COR-L47 (cell line): ENCODE measurements around the gene NSMF.

Experiments
- DNase-seq: peaks from one replicate; lab custom pipeline; 2025; lab: John Stamatoyannopoulos, UW

The NSMF gene

GRCh38 chr9:137459152-137459600 is at the start of gene NSMF:
Gene NSMF, minus strand, starts transcription at chr9:137459334. Its CDS starts 232 bp downstream, at chr9:137459102.
- peak; percentile 93 for DNase-seq

- no peak for DNase-seq
Measured at GRCh38 chr9:137506702-137507171, 47.6 kb upstream of the NSMF start.

- DNase-seq = no peak
Measured at GRCh38 chr9:137506274-137506673, 47.1 kb upstream of the NSMF start.

DNA sequence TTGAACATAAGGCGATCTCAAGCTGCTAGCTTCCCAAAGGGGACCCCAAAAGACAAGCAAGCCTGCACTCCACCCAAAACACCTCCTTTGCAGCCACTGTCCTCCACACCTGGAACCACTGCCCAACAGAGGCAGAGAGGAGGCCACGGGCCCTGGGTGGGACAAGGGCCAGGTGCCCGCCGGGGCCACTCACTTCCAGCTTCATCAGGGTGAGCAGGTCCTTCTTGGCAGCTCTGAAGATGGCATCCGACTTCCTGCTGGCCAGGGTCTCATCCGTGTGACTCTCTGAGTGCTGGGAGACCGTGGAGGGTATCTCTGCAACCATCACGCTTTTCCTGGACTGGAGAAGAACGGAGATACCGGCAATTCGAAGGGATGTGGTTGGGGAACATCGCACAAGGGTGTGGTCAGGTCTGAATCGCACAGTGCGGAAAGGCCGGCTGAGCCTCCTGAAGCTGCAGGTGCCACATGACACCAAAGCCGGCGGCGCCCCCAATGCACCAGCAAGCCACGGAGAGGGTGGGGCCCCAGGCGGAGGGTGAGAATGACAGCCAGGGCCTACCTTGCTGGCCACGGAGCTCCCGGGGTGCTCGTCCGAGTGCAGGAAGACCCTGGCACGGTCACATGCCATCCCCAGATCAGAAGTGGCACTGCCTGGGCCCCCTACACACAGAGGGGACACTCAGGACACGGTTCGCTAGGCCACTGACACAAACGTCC is 46.4 kb upstream of the NSMF start:
- no peak for DNase-seq

DNA sequence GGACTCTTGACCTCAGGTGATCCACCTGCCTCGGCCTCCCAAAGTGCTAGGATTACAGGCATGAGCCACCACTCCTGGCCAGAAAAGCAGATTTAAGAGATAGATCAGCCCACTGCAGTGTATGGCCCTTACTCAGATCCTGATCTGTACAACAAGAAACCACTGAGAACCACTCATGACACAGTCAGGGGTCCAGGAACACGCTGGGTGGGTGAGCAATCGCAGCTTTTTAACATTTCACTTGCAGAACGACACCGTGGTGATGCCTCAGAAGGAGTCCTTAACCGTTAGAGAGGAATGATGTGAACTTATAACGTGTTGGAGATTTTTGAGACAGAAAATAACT is 45.3 kb upstream of the NSMF start:
- DNase-seq = no peak

GRCh38 chr9:137502008-137502911 is 43.1 kb upstream of the NSMF start:
- DNase-seq = no peak

GRCh38 chr9:137501457-137501856 is 42.3 kb upstream of the NSMF start:
- DNase-seq = no peak

DNA sequence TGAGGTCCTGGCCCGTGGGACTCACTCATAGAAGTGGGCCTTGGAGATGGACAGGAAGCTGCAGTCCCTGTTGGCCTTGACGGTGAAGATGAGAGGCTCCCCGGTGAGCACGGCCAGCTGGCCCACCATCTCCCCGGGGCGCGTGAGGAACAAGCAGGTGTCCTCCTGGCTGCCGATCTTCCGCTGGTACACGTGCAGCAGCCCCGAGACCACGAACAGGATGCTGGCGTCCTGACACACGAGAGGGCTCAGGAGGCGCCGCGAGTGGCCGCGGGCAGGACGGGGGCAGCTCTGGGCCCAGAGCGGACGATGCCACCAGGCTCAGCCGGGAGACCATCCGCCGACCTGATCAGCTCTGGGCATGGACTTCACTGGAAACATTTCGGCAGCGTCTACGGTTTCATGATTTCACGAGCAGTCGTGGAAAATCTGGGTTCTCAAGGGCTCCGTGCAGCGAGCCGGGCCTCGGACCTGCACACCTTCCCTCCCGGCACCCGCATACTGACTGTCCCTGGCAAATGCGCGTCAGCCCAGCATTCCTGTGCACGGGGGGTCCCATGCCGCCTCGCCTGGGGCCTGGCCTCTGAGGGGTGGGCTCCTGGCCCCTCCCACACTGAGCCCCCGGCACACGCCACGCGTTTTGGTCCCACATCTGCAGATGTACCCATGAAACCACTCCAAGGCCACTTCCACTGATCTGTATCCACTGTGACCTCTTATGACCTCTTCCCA is 41.7 kb upstream of the NSMF start:
- DNase-seq = no peak

DNA sequence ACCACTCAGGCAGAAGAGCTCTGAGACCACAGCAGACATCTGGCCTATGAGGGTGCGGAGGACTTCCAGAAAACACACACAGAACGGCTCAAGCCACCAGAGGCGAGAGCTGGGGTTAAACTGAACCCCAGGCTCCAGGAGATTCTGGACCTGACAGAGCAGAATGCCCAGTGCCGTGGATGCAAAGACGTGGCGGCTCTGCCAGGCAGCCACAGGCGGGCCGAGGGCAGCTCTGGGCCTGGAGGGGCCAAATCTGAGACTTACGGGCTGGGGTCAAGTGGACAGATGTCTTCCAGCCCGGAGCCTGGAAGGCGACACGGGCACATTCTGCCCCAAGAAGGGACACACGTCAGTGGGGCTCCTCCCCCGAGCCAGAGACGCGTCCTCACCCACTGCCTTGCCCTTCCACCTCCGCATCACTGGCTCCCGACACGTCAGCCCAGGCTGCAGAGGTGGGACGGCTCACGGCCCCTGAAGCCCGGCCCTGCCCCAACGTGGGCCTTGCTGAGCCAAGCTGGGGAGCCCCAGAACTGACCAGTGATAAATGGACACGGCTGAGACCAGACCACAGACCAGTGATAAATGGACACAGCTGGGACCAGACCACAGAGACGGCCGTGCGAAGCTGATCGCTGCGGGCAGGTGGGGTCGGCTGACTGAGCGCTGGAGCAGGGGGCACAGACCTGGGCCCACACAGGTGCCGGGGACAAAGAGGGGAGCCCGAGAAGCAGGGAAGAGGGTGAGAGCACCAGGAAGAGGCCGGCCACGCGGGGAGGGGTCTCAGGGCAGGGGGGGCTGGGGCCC is 40.9 kb upstream of the NSMF start:
- no peak for DNase-seq

GRCh38 chr9:137499416-137499815 is 40.3 kb upstream of the NSMF start:
- DNase-seq = no peak

DNA sequence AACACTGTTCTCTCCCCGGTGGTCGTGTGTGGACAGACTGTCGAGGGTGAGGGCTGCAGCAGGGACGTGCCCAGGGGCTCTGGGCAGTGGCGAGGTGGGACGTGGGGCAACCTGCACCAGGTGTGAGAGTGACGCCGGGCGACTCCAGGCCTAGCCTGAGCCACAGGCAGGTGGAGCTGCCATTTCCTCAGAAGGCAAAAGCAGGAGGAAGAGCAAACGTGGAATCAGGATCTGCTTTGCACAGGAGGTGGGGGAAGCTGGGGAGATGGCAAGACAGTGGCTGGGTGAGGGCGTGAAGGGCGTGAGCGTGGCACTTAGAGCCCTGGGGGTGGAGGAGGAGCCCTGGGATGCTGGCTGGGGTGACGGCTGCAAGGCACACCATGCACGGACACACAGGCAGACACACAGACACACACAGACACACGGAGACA is 39.6 kb upstream of the NSMF start:
- no peak for DNase-seq

- no peak for DNase-seq
Measured at GRCh38 chr9:137497921-137498719, 39.0 kb upstream of the NSMF start.

DNA sequence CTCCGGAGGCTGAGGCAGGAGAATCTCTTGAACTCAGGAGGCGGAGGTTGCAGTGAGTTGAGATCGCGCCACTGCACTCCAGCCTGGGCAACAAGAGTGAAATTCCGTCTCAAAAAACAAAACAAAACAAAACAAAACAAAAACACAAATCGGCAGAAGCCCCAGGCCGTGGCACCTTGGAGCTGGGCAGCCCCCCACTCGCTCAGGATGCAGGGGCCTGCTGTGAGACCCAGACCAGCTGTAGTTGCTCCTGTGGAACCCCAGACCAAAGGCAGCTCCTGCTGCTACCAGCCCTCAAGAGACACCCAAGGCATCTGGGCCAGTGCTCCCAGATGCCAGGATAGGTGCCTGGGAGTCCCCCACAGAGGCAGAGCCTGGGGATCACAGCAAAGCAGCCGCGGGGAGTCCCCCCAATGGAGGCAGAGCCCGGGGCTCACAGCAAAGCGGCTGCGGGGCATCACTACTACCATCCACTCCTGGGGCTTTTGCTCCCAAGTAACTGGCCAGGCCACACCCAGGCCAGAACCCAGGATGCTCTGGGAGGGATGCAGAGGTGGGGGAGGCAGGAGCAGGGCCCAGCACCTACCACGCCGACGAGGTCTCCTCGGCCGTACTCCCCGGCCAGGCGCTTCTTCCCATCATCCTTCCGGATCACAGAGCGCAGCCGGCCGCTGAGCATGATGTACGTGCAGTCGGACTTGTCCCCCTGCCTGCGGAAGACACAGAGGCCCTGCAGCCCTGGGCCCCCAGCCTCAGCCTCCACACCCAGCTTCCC is 37.7 kb upstream of the NSMF start:
- DNase-seq = no peak

GRCh38 chr9:137494550-137495351 is 35.6 kb upstream of the NSMF start:
- DNase-seq = no peak

DNA sequence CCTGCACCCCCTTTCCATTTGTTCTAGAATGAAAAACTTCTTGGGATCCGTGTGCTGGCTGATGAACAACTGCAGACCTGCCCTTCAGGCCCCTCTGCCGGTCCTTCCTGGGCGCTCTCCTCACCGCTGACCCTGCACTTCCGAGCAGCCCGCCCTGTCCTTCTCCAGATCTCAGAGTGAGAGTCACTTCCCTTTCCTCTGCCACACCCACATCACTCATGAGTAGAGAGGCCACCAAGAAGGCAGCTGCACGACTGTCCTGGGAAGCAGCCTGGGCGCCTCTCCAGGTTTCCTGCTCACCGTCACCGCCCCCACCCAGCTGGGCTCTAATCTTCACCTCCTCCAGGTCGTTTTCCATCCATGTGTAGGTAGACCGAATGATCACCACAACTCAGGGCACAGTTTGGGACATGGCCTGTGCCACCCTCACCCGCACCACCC is 35.0 kb upstream of the NSMF start:
- no peak for DNase-seq

DNA sequence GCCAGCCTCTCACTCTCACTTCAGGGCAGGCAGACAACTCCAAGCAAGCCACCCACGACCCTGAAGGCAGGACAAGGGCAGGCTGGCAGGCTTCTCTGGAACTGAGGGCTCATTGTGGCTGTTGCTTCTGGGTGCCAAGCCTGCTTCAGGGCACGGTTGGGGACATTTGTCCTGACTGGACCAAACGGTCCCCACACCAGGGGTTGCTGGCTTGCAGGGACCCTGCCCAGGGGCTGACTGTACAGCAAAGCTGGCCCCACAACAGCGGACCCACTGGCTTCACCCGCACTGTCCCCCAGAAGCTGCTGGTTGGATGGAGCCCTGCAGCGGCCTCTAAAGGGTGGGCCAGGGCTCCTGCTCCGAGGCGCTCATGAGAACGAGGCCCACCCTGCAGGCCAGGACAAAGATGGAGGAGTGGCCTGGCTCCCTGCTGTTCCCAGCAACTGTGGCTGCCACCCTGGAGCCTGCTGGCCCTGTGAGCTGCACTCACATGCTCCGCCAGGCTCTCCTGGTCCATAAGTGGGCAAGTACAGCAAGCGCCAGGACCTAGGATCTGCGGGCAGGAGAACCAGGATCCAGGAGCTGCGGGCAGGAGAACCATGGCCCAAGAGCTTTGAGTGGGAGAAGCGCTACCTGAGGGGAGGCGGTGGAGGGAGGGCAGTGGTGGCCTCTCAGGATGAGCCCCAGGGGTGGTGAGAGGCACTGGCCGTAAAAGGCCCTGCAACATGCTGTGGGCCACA is 34.4 kb upstream of the NSMF start:
- DNase-seq = no peak

DNA sequence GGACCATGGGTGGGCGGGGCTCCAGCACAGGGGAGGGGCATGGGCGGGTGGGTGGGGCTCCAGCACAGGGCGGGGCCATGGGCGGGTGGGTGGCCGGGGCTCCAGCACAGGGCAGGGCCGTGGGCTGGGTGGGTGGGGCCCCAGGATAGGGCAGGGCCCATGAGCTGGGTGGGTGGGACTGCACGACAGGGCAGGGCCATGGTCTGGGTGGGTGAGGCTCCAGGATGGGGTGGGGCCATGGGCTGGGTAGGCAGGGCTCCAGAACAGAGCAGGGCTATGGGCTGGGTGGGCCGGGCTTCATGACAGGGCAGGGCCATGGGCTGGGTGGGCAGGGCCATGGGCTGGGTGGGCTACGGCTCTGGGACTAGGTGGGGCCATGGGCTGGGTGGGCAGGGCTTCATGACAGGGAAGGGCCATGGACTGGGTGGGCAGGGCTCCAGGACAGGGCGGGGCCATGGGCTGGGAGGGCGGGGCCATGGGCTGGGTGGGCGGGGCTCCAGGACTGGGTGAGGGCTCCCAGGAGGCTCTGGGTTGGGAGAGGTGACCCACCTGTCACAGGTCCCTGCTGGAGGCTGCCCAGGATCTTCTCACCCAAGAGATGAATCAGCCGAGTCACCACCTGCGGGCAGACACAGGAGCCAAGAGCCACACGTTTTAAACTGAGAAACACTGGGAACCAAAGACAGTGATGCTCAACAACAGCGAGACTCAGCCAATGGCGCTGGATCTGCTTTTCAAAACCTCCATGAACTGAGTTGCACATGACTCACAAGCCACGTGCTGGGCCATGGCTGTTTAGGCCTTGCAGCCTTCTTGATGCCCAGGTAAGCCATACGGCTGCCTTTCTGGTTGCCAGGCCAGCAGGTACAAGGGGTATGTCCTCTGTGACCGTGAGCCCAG is 33.6 kb upstream of the NSMF start:
- no peak for DNase-seq
